ENCODE measurements around the gene AFF2.

The AFF2 gene

GRCh38 chrX:149010853-149011224 lies 510.4 kb downstream of the AFF2 start:
- H3K4me3 ChIP-seq (ENCODE audit: insufficient read length, low read depth) = no peak overlapping the region
- no peaks in the 10 kb centered on the region for H3K27me3 ChIP-seq (ENCODE audit: insufficient read depth, insufficient read length)
- TF ChIP-seq SUZ12 (IDR thresholded peaks at IDR 0.05; ENCODE audit: extremely low read depth, insufficient read depth, insufficient read length) = no peak
- no peak for TF ChIP-seq ZNF274 (IDR thresholded peaks at IDR 0.05; ENCODE audit: low read depth, low read length)
- TF ChIP-seq YY1 (IDR thresholded peaks at IDR 0.05; ENCODE audit: insufficient read depth, insufficient read length) = no peak
- H3K9me3 ChIP-seq (ENCODE audit: insufficient read depth, low read length) = no peaks in the 10 kb centered on the region
- no peak for DNase-seq (ENCODE audit: low read depth, low spot score)
- no peak overlapping the region for H3K9ac ChIP-seq (ENCODE audit: insufficient read length, low read depth)
- H3K36me3 ChIP-seq (ENCODE audit: insufficient read depth, insufficient read length, low read length) = no peaks in the 10 kb centered on the region
- H3K4me1 ChIP-seq (ENCODE audit: insufficient read depth, insufficient read length) = no peaks in the 10 kb centered on the region

- no peak overlapping the region for H3K4me3 ChIP-seq (ENCODE audit: insufficient read length, low read depth)
- no peaks in the 10 kb centered on the region for H3K9me3 ChIP-seq (ENCODE audit: insufficient read depth, low read length)
- TF ChIP-seq ZNF274 (IDR thresholded peaks at IDR 0.05; ENCODE audit: low read depth, low read length) (no peak), SUZ12 (IDR thresholded peaks at IDR 0.05; ENCODE audit: extremely low read depth, insufficient read depth, insufficient read length) (no peak)
- H3K4me1 ChIP-seq (ENCODE audit: insufficient read depth, insufficient read length) = no peaks in the 10 kb centered on the region
- no peaks in the 10 kb centered on the region for H3K36me3 ChIP-seq (ENCODE audit: insufficient read depth, insufficient read length, low read length)
- no peak overlapping the region for H3K9ac ChIP-seq (ENCODE audit: insufficient read length, low read depth)
- no peak for DNase-seq (ENCODE audit: low read depth, low spot score)
- H3K27me3 ChIP-seq (ENCODE audit: insufficient read depth, insufficient read length) = no peaks in the 10 kb centered on the region
These were observed 512.7 kb downstream of the AFF2 start for GRCh38 chrX:149013081-149013480.

GRCh38 chrX:149021159-149021558 lies 520.7 kb downstream of the AFF2 start:
- Histone ChIP-seq H3K36me3 (ENCODE audit: insufficient read depth, insufficient read length, low read length) (no peaks in the 10 kb centered on the region), H3K4me3 (ENCODE audit: insufficient read length, low read depth) (no peak overlapping the region), H3K27me3 (ENCODE audit: insufficient read depth, insufficient read length) (no peaks in the 10 kb centered on the region), H3K9ac (ENCODE audit: insufficient read length, low read depth) (no peak overlapping the region), H3K9me3 (ENCODE audit: insufficient read depth, low read length) (no peaks in the 10 kb centered on the region), H3K4me1 (ENCODE audit: insufficient read depth, insufficient read length) (no peaks in the 10 kb centered on the region)
- no peak for DNase-seq (ENCODE audit: low read depth, low spot score)
- TF ChIP-seq SUZ12 (IDR thresholded peaks at IDR 0.05; ENCODE audit: extremely low read depth, insufficient read depth, insufficient read length) (no peak), YY1 (IDR thresholded peaks at IDR 0.05; ENCODE audit: insufficient read depth, insufficient read length) (no peak)

- no peak for DNase-seq (ENCODE audit: low read depth, low spot score)
- H3K36me3 ChIP-seq (ENCODE audit: insufficient read depth, insufficient read length, low read length) = no peaks in the 10 kb centered on the region
- no peaks in the 10 kb centered on the region for H3K27me3 ChIP-seq (ENCODE audit: insufficient read depth, insufficient read length)
- TF ChIP-seq YY1 (IDR thresholded peaks at IDR 0.05; ENCODE audit: insufficient read depth, insufficient read length) (no peak), ZNF274 (IDR thresholded peaks at IDR 0.05; ENCODE audit: low read depth, low read length) (no peak), SUZ12 (IDR thresholded peaks at IDR 0.05; ENCODE audit: extremely low read depth, insufficient read depth, insufficient read length) (no peak)
- H3K4me3 ChIP-seq (ENCODE audit: insufficient read length, low read depth) = no peak overlapping the region
- H3K9me3 ChIP-seq (ENCODE audit: insufficient read depth, low read length) = no peaks in the 10 kb centered on the region
- H3K9ac ChIP-seq (ENCODE audit: insufficient read length, low read depth) = no peak overlapping the region
- H3K4me1 ChIP-seq (ENCODE audit: insufficient read depth, insufficient read length) = no peaks in the 10 kb centered on the region
These were observed 522.1 kb downstream of the AFF2 start for GRCh38 chrX:149022485-149022884.

GRCh38 chrX:149032449-149032848 lies 532.0 kb downstream of the AFF2 start:
- DNase-seq (ENCODE audit: low read depth, low spot score) = no peak
- H3K4me1 ChIP-seq (ENCODE audit: insufficient read depth, insufficient read length) = no peaks in the 10 kb centered on the region
- H3K9ac ChIP-seq (ENCODE audit: insufficient read length, low read depth) = no peak overlapping the region
- no peak overlapping the region for H3K4me3 ChIP-seq (ENCODE audit: insufficient read length, low read depth)
- no peaks in the 10 kb centered on the region for H3K9me3 ChIP-seq (ENCODE audit: insufficient read depth, low read length)
- TF ChIP-seq YY1 (IDR thresholded peaks at IDR 0.05; ENCODE audit: insufficient read depth, insufficient read length) = no peak
- no peak for TF ChIP-seq SUZ12 (IDR thresholded peaks at IDR 0.05; ENCODE audit: extremely low read depth, insufficient read depth, insufficient read length)
- TF ChIP-seq ZNF274 (IDR thresholded peaks at IDR 0.05; ENCODE audit: low read depth, low read length) = no peak
- no peaks in the 10 kb centered on the region for H3K27me3 ChIP-seq (ENCODE audit: insufficient read depth, insufficient read length)
- no peaks in the 10 kb centered on the region for H3K36me3 ChIP-seq (ENCODE audit: insufficient read depth, insufficient read length, low read length)

- no peaks in the 10 kb centered on the region for H3K36me3 ChIP-seq (ENCODE audit: insufficient read depth, insufficient read length, low read length)
- H3K4me1 ChIP-seq (ENCODE audit: insufficient read depth, insufficient read length) = no peaks in the 10 kb centered on the region
- TF ChIP-seq ZNF274 (IDR thresholded peaks at IDR 0.05; ENCODE audit: low read depth, low read length) (no peak), SUZ12 (IDR thresholded peaks at IDR 0.05; ENCODE audit: extremely low read depth, insufficient read depth, insufficient read length) (no peak), YY1 (IDR thresholded peaks at IDR 0.05; ENCODE audit: insufficient read depth, insufficient read length) (no peak)
- no peaks in the 10 kb centered on the region for H3K9me3 ChIP-seq (ENCODE audit: insufficient read depth, low read length)
- no peak overlapping the region for H3K9ac ChIP-seq (ENCODE audit: insufficient read length, low read depth)
- no peak for DNase-seq (ENCODE audit: low read depth, low spot score)
- H3K4me3 ChIP-seq (ENCODE audit: insufficient read length, low read depth) = no peak overlapping the region
- no peaks in the 10 kb centered on the region for H3K27me3 ChIP-seq (ENCODE audit: insufficient read depth, insufficient read length)
These were observed 535.7 kb downstream of the AFF2 start for GRCh38 chrX:149036086-149036485.

- no peak overlapping the region for H3K9ac ChIP-seq (ENCODE audit: insufficient read length, low read depth)
- no peak overlapping the region for H3K4me3 ChIP-seq (ENCODE audit: insufficient read length, low read depth)
- no peaks in the 10 kb centered on the region for H3K9me3 ChIP-seq (ENCODE audit: insufficient read depth, low read length)
- H3K4me1 ChIP-seq (ENCODE audit: insufficient read depth, insufficient read length) = no peaks in the 10 kb centered on the region
- no peak for TF ChIP-seq SUZ12 (IDR thresholded peaks at IDR 0.05; ENCODE audit: extremely low read depth, insufficient read depth, insufficient read length)
- TF ChIP-seq ZNF274 (IDR thresholded peaks at IDR 0.05; ENCODE audit: low read depth, low read length) = no peak
- no peak for TF ChIP-seq YY1 (IDR thresholded peaks at IDR 0.05; ENCODE audit: insufficient read depth, insufficient read length)
- H3K36me3 ChIP-seq (ENCODE audit: insufficient read depth, insufficient read length, low read length) = no peaks in the 10 kb centered on the region
- DNase-seq (ENCODE audit: low read depth, low spot score) = no peak
- no peaks in the 10 kb centered on the region for H3K27me3 ChIP-seq (ENCODE audit: insufficient read depth, insufficient read length)
These were observed 537.0 kb downstream of the AFF2 start for GRCh38 chrX:149037281-149037870.

All from NT2/D1 (cell line).